Keratinocyte (primary cell): ENCODE data around the gene CRADD. TPM values are rescaled to one million over a fixed set of nuclear protein-coding genes. Genes with fewer than 3 reads are reported as not detected.

Source experiments
- DNase-seq: peaks from one replicate; pipeline ENCODE4 v3.0.0-alpha.2; 2011; ENCODE audit warnings: low read depth, missing footprints, low spot score
- FAIRE-seq: peaks from 2 replicates; lab custom pipeline; 2011; peaks lifted over from hg19 to GRCh38; lab: Jason Lieb, UNC
- H2AFZ ChIP-seq: 2 replicates; pipeline ENCODE4 v1.6.0; 2012; ENCODE audit warnings: low read length, control low read depth, inconsistent platforms; ENCODE audit not compliant: control insufficient read depth
- H3K27ac ChIP-seq: 2 replicates; pipeline ENCODE4 v1.5.1; 2011; ENCODE audit warnings: low read length; ENCODE audit not compliant: control insufficient read depth, insufficient read depth
- H3K27me3 ChIP-seq: 3 replicates; pipeline ENCODE4 v1.6.0; 2011; ENCODE audit warnings: low read length; ENCODE audit not compliant: control insufficient read depth, insufficient read depth; ENCODE audit errors: extremely low read depth
- H3K36me3 ChIP-seq, 2 experiments: 2 replicates in 1 of 2; 3 replicates in 1 of 2; pipeline ENCODE4 v1.5.1; 2011; ENCODE audit warnings: low read length in 2 of 2, mild to moderate bottlenecking in 1 of 2; ENCODE audit not compliant: control insufficient read depth in 2 of 2, insufficient read depth in 2 of 2; ENCODE audit errors: extremely low read depth in 1 of 2
- H3K4me1 ChIP-seq: 3 replicates; pipeline ENCODE4 v1.5.1; 2011; ENCODE audit warnings: low read length; ENCODE audit not compliant: control insufficient read depth, insufficient read depth; ENCODE audit errors: extremely low read depth
- H3K4me2 ChIP-seq: 3 replicates; pipeline ENCODE4 v1.6.0; 2011; ENCODE audit warnings: low read depth, low read length; ENCODE audit not compliant: control insufficient read depth, insufficient read depth; ENCODE audit errors: extremely low read depth
- H3K4me3 ChIP-seq, 3 experiments: fragments of 200-600 bp in 1 of 3; sonication (generic) in 1 of 3; 2 replicates in 2 of 3; 3 replicates in 1 of 3; pipeline ENCODE4 v1.5.1; 2011 to 2016; ENCODE audit warnings: low read length in 3 of 3, mild to moderate bottlenecking in 3 of 3, control low read depth in 2 of 3, inconsistent platforms in 1 of 3, low read depth in 1 of 3, mixed read lengths in 1 of 3, mixed run types in 1 of 3, moderate library complexity in 1 of 3; ENCODE audit not compliant: control insufficient read depth in 2 of 3, insufficient read depth in 2 of 3; ENCODE audit errors: extremely low read depth in 1 of 3
- H3K79me2 ChIP-seq: 2 replicates; pipeline ENCODE4 v1.6.0; 2012; ENCODE audit warnings: low read length; ENCODE audit not compliant: control insufficient read depth, insufficient read depth
- H3K9ac ChIP-seq: 3 replicates; pipeline ENCODE4 v1.6.0; 2011; ENCODE audit warnings: low read length; ENCODE audit not compliant: control insufficient read depth, insufficient read depth; ENCODE audit errors: extremely low read depth
- H3K9me1 ChIP-seq: 3 replicates; pipeline ENCODE4 v1.6.0; 2011; ENCODE audit warnings: low read length; ENCODE audit not compliant: control insufficient read depth, insufficient read depth; ENCODE audit errors: extremely low read depth
- H3K9me3 ChIP-seq: 2 replicates; pipeline ENCODE4 v1.5.1; 2012; ENCODE audit warnings: low read depth, low read length; ENCODE audit not compliant: control insufficient read depth
- H4K20me1 ChIP-seq: 3 replicates; pipeline ENCODE4 v1.6.0; 2011; ENCODE audit warnings: low read length; ENCODE audit not compliant: control insufficient read depth, insufficient read depth; ENCODE audit errors: extremely low read depth
- CTCF ChIP-seq, 3 experiments: IDR thresholded peaks in 1 of 3; conservative IDR thresholded peaks in 1 of 3; optimal IDR thresholded peaks in 1 of 3; 2 replicates in 2 of 3; 3 replicates in 1 of 3; pipeline versions ENCODE3 to v1.5.1; 2011; ENCODE audit warnings: low read length in 3 of 3, mild to moderate bottlenecking in 3 of 3, moderate library complexity in 2 of 3, control low read depth in 1 of 3, inconsistent platforms in 1 of 3; ENCODE audit not compliant: insufficient read depth in 2 of 3; ENCODE audit errors: extremely low read depth in 1 of 3
- EZH2 ChIP-seq: IDR thresholded peaks from one replicate; pipeline ENCODE4 v1.6.1; 2012; ENCODE audit warnings: inconsistent platforms, mild to moderate bottlenecking, low read length, moderate library complexity
- dilution Hi-C: fragments of 300-500 bp; cut with MboI; formaldehyde crosslinking; loops from one replicate; pipeline ENCODE4 v1.7.0; 2020; ENCODE audit warnings: low sequenced_read_pairs; ENCODE audit not compliant: extremely low pct_ligation_motif_present
- polyA plus RNA-seq, 5 experiments: library from polyadenylated mRNA; depleted of rRNA in 3 of 5; stranded (reverse) in 3 of 5; stranded (forward) in 1 of 5; unstranded in 1 of 5; fragments of >200 nt; gene quantifications; 1 replicate in 1 of 5; 2 replicates in 3 of 5; 3 replicates in 1 of 5; pipeline versions ENCODE4 v1.2.1 to v1.2.3, GENCODE V29; 2011 to 2012; ENCODE audit warnings: missing spikeins in 2 of 5, low read depth in 1 of 5, low replicate concordance in 1 of 5

CRADD gene
- polyA plus RNA-seq, 1 donor (not counting 4 experiments of a cell fraction or from before 2014, with no cell fraction given) = 11.2 TPM

GRCh38 chr12:93784339-93785086, 107.3 kb downstream of the CRADD start:
- Histone ChIP-seq H2AFZ (peak overlapping the region; percentile 54), H4K20me1 (no peaks in the 10 kb centered on the region), H3K9me3 (no peaks in the 10 kb centered on the region), H3K36me3 (no peaks in the 10 kb centered on the region), H3K9ac (peak overlapping the region; percentile 35), H3K4me1 (peaks cover 46% of the 10 kb centered on the region), H3K79me2 (no peaks in the 10 kb centered on the region), H3K27me3 (no peaks in the 10 kb centered on the region), H3K9me1 (no peaks in the 10 kb centered on the region), H3K4me2 (peak overlapping the region; percentile 74), H3K27ac (peak overlapping the region; percentile 89), H3K4me3 (peak overlapping the region in 1 of 3 experiments; percentile 27)
- TF ChIP-seq CTCF (optimal IDR thresholded peaks at IDR 0.05 in 1 of 3, IDR thresholded peaks at IDR 0.05 in 1 of 3, conservative IDR thresholded peaks at IDR 0.05 in 1 of 3; ENCODE audit: extremely low read depth in 1 of 3, insufficient read depth in 2 of 3, low read length in 3 of 3) = no peak
- TF ChIP-seq EZH2 = no peak
- dilution Hi-C loops = no loop called here
- DNase-seq (no peak), FAIRE-seq (peak; percentile 13)

GRCh38 chr12:93785249-93786010, 108.3 kb downstream of the CRADD start:
- Histone ChIP-seq H3K4me3 (peak overlapping the region in 1 of 3 experiments; percentile 27), H3K9me3 (no peaks in the 10 kb centered on the region), H3K36me3 (no peaks in the 10 kb centered on the region), H3K9me1 (no peaks in the 10 kb centered on the region), H4K20me1 (no peaks in the 10 kb centered on the region), H3K79me2 (no peaks in the 10 kb centered on the region), H3K9ac (peak overlapping the region; percentile 25), H2AFZ (peak overlapping the region; percentile 0), H3K27ac (peak overlapping the region; percentile 89), H3K4me2 (peak overlapping the region; percentile 74), H3K27me3 (no peaks in the 10 kb centered on the region), H3K4me1 (peaks cover 55% of the 10 kb centered on the region)
- TF ChIP-seq EZH2 (no peak), CTCF (optimal IDR thresholded peaks at IDR 0.05 in 1 of 3, IDR thresholded peaks at IDR 0.05 in 1 of 3, conservative IDR thresholded peaks at IDR 0.05 in 1 of 3; ENCODE audit: extremely low read depth in 1 of 3, insufficient read depth in 2 of 3, low read length in 3 of 3) (no peak)
- peak; percentile 84 for DNase-seq
- dilution Hi-C loops = no loop called here
- FAIRE-seq = peak; percentile 77
